Measurements from ENCODE around the gene DDX54. TPM values are rescaled to one million over a fixed set of nuclear protein-coding genes. Genes with fewer than 3 reads are reported as not detected.

The DDX54 gene
- total RNA-seq, 1 experiment from 2014 or later = 151 TPM

GRCh38 chr12:113179023-113179422 is 6.3 kb downstream of the DDX54 start:
- no peak overlapping the region for H3K4me3 Mint-ChIP-seq
- POLR2A ChIA-PET = interaction anchor here (0.7 kb wide), 1 partner anchor 289 kb away, joined by 3 read pairs; no protein-coding TSS in a partner anchor
- peaks cover 61% of the 10 kb centered on the region for H3K36me3 Mint-ChIP-seq
- DNase-seq (ENCODE audit: low spot score) (no peak), ATAC-seq (no peak)
- TF ChIP-seq ZNF425 (CRISPR knock-in tag; conservative IDR thresholded peaks at IDR 0.05) (no peak), ZNF423 (CRISPR knock-in tag; IDR thresholded peaks at IDR 0.05) (no peak)
- H3K9me3 Mint-ChIP-seq = no peaks in the 10 kb centered on the region
- H3K27ac Mint-ChIP-seq = no peak overlapping the region
- H3K4me1 Mint-ChIP-seq = no peaks in the 10 kb centered on the region
- H3K27me3 Mint-ChIP-seq (ENCODE audit: low read depth) = no peaks in the 10 kb centered on the region
- CTCF ChIA-PET = no interaction called here

- H3K36me3 Mint-ChIP-seq = peaks cover 79% of the 10 kb centered on the region
- peak; percentile 88 for ATAC-seq
- no peak overlapping the region for H3K4me3 Mint-ChIP-seq
- H3K27me3 Mint-ChIP-seq (ENCODE audit: low read depth) = no peaks in the 10 kb centered on the region
- peak; percentile 86 for DNase-seq (ENCODE audit: low spot score)
- ChIA-PET POLR2A (interaction anchor here (0.7 kb wide), 1 partner anchor 61 kb away, joined by 5 read pairs; no protein-coding TSS in a partner anchor), CTCF (interaction anchor here (0.5 to 2.2 kb wide), 34 partner anchors 9 to 1292 kb away, joined by 3 to 40 read pairs (median 4); partner anchors contain the start of genes CFAP73, DDX54, RASAL1 and RITA1)
- TF ChIP-seq PREB (CRISPR knock-in tag; IDR thresholded peaks at IDR 0.05; ENCODE audit: borderline replicate concordance) = no peak
- peak; percentile 99 for TF ChIP-seq CTCF (IDR thresholded peaks at IDR 0.05)
- no peak for TF ChIP-seq HMGXB4 (CRISPR knock-in tag; IDR thresholded peaks at IDR 0.05)
- no peak for TF ChIP-seq ZNF512 (CRISPR knock-in tag; IDR thresholded peaks at IDR 0.05; ENCODE audit: borderline replicate concordance)
- H3K4me1 Mint-ChIP-seq = no peaks in the 10 kb centered on the region
- H3K27ac Mint-ChIP-seq = peak overlapping the region; percentile 90
- no peaks in the 10 kb centered on the region for H3K9me3 Mint-ChIP-seq
Observed at GRCh38 chr12:113174461-113175384, 10.6 kb downstream of the DDX54 start.

- Mint-ChIP-seq H3K27me3 (ENCODE audit: low read depth) (no peaks in the 10 kb centered on the region), H3K4me3 (no peak overlapping the region), H3K4me1 (no peaks in the 10 kb centered on the region), H3K9me3 (no peaks in the 10 kb centered on the region), H3K36me3 (peaks cover 76% of the 10 kb centered on the region), H3K27ac (no peak overlapping the region)
- no peak for DNase-seq (ENCODE audit: low spot score)
- ATAC-seq = no peak
- CTCF ChIA-PET = interaction anchor here (1.1 to 2.0 kb wide), 5 partner anchors 12 to 61 kb away, joined by 4 to 40 read pairs (median 5); partner anchors contain the start of genes CFAP73 and RASAL1
- POLR2A ChIA-PET = no interaction called here
- TF ChIP-seq ATF2 (CRISPR knock-in tag; IDR thresholded peaks at IDR 0.05; ENCODE audit: borderline replicate concordance, low read depth) (no peak), ESRRA (CRISPR knock-in tag; IDR thresholded peaks at IDR 0.05; ENCODE audit: borderline replicate concordance) (no peak), ZNF121 (CRISPR knock-in tag; IDR thresholded peaks at IDR 0.05) (no peak), ZBTB43 (CRISPR knock-in tag; IDR thresholded peaks at IDR 0.05) (no peak), FOXP4 (CRISPR knock-in tag; IDR thresholded peaks at IDR 0.05) (no peak), FOXK1 (CRISPR knock-in tag; IDR thresholded peaks at IDR 0.05) (no peak)
Observed at GRCh38 chr12:113173081-113173698, 12.1 kb downstream of the DDX54 start.

Data from WTC11 (cell line).